GM18508 (cell line): ENCODE results near the gene ASB9.
"Not testable (repeated sequence)": the region's sequence is repeated elsewhere in the genome, so short reads cannot be mapped to it uniquely, and the experiment has no call there.

Experiments used
- ATAC-seq: cut with Tn5 transposase; IDR thresholded peaks from one replicate; pipeline ENCODE4 v1.9.1; 2021; ENCODE audit warnings: moderate number of reproducible peaks; ENCODE audit not compliant: insufficient read depth, unreplicated experiment

ASB9 gene

GRCh38 chrX:15269618-15270521 is at the start of gene ASB9:
ASB9 (minus strand) TSS chrX:15270083; CDS start chrX:15269874, 209 bp downstream.
- ATAC-seq: peak; percentile 55

GRCh38 chrX:15319075-15319474 is 49.2 kb upstream of the ASB9 start:
- ATAC-seq: no peak

GRCh38 chrX:15315509-15315908 is 45.6 kb upstream of the ASB9 start, which contains the start of gene ASB11:
ASB11 (minus strand) TSS chrX:15315640; CDS start chrX:15315605, 35 bp downstream.
- no peak for ATAC-seq

- ATAC-seq: no peak
Measured at GRCh38 chrX:15314472-15314871, 44.6 kb upstream of the ASB9 start.

- ATAC-seq: no peak
Measured at GRCh38 chrX:15311119-15311518, 41.2 kb upstream of the ASB9 start.

DNA sequence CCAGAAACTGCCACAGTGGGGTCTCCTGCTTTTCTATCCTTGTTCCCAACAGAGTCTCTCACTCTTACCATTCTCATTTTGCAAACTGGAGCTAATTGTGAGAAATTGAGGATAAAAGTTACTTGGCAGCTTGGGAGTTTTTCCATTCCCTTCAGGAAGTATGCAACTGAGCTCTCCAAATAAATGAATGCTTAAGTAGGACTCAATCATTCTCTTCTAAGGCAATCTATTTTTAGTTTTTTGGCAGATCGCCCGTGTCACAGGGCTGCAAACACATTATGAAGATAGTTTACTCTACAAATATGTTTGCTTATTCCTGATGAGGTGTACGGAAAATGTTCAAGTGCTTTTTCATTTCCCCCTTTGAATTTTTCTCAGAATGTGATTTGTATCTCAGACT is 40.2 kb upstream of the ASB9 start:
- no peak for ATAC-seq

GRCh38 chrX:15305899-15306298 is 36.0 kb upstream of the ASB9 start:
- not testable (repeated sequence) for ATAC-seq

GRCh38 chrX:15301924-15302323 is 32.0 kb upstream of the ASB9 start:
- ATAC-seq: no peak

GRCh38 chrX:15299941-15300851 is 30.3 kb upstream of the ASB9 start:
- ATAC-seq: no peak

GRCh38 chrX:15298780-15299179 is 28.9 kb upstream of the ASB9 start:
- no peak for ATAC-seq

- ATAC-seq: no peak
Measured at GRCh38 chrX:15298201-15298600, 28.3 kb upstream of the ASB9 start.

GRCh38 chrX:15293451-15293850 is 23.6 kb upstream of the ASB9 start:
- no peak for ATAC-seq

DNA sequence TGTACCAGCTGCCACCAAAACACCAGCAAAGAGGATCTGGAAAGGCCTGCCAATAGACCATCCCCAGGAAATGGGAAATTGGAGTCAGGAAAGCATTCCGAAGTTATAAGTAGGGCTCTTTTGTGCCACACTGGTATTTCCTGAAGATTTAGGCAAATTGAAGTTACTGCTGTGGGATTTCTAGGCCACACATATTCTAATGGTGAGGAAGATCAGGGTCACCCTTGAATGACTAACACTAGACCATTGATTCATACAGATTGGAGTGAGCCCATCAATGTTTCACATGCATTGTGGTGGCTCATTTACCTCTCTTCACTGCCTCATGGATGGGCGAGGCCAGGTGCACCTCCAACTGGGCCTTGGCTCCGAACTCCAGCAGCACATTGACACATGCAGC is 23.0 kb upstream of the ASB9 start:
- no peak for ATAC-seq

DNA sequence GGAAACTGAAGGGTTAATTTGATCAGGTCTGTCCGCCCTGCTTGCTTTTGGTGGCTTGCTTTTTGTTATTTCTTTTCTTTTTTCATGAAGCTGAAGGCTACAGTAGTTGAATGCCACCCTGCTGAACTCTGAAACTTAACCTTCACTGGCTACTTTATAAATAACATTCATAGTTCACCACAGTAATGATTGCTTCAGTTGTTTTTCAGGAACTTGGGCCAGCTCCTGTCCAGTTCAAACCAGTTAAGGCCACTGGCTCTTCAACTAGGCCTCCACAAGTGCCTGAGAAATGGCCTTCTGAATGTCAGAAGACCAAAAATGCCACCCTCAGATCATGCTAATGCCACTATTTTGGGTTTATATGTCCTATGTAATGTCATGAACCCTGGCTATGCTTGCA is 7.7 kb upstream of the ASB9 start:
- no peak for ATAC-seq

DNA sequence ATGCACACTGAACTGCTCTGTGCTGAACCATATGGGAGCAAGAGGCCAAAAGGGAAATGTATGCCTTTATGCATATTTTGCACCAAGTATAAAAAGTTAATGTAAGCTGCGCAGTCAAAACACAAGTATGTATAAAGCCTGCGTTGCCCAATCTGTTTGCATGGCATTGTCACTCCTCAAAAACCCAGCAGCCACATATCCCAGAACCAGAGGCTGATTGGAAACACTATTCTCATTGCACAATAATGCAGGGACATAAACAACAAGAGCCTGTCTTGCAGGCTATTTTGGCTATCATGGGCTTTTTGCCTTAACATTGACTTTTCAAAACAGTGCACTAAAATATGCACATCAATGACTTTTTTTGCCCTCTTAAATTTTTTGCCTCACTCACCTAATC is 5.1 kb upstream of the ASB9 start:
- no peak for ATAC-seq

DNA sequence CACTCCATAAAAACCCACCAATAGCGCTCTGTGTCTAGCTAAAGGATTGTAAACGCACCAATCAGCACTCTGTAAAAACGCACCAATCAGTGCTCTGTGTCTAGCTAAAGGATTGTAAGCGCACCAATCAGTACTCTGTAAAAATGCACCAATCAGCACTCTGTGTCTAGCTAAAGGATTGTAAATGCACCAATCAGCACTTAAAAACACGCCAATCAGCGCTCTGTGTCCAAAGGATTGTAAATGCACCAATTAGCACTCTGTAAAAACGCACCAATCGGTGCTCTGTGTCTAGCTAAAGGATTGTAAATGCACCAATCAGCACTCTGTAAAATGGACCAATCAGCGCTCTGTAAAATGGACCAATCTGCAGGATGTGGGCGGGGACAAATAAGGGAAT is 3.4 kb upstream of the ASB9 start:
- not testable (repeated sequence) for ATAC-seq

DNA sequence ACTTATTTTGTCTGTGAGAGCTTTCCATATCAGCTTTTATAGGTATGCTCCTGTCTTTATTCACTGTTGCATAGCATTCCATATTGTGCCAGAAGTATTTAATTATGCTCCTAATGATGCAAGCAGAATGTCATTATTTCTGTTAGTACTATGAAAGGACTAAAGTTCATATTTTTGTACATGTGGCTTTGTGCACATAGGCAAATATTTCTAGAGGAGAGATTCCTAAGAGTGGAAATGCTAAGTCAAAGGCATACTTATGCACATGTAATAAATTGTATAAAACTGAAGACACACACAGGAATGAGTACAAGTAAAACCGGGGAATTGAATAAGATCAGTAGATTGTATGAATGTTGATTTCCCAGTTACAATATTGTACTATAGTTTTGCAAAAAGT is 1.9 kb upstream of the ASB9 start:
- no peak for ATAC-seq

- no peak for ATAC-seq
Measured at GRCh38 chrX:15269120-15269519, 763 bp downstream of the ASB9 start.

- ATAC-seq: no peak
Measured at GRCh38 chrX:15254852-15255251, 15.0 kb downstream of the ASB9 start.

- ATAC-seq: no peak
Measured at GRCh38 chrX:15245896-15246295, 24.0 kb downstream of the ASB9 start.

DNA sequence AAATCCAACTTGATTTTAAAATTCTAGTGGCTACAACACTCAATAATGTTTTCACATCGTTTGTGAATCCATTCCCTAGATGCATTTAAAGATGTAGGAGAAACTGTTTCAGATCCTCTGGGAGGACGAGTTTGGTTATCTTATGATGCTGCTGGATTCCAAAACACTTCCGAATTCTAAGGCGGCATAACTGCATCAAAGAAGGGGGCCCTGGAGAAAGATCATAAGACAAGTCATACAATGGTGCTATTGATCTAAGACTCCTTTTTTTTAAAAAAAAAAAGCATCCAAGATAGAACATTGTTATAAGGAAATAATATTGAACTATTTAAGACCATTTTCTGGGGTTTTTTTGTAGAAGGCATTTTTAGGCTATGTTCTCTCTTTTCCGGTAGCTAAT is 25.5 kb downstream of the ASB9 start:
- no peak for ATAC-seq
